Endothelial cell of umbilical vein (primary cell): Measurements from ENCODE around the gene NUP153. TPM values are rescaled to one million over a fixed set of nuclear protein-coding genes. Genes with fewer than 3 reads are reported as not detected.

Experiments used
- BruUV-seq: library from RNA; stranded (reverse); fragments of 400-500 nt; replicated peaks from 2 replicates; lab custom pipeline; 2021; lab: Mats Ljungman, UMichigan
- CTCF ChIA-PET: fragments of 300-600, 350-600 bp; sonication (Branson Sonifier 250); formaldehyde crosslinking; loops from one replicate; lab custom pipeline; 2021; ENCODE audit warnings: antibody characterized with exemption, inconsistent platforms; lab: Charles Lee
- POLR2A ChIA-PET: fragments of 300-600, 350-600 bp; sonication (Branson Sonifier 250); formaldehyde crosslinking; loops from one replicate; lab custom pipeline; 2021; ENCODE audit warnings: antibody characterized with exemption, inconsistent platforms; lab: Charles Lee
- DNase-seq: peaks from one replicate; pipeline ENCODE4 v3.0.0-alpha.2; 2011; ENCODE audit warnings: low read depth, low spot score
- FAIRE-seq: peaks from 2 replicates; lab custom pipeline; 2011; peaks lifted over from hg19 to GRCh38; lab: Jason Lieb, UNC
- H2AFZ ChIP-seq: 2 replicates; pipeline ENCODE4 v1.6.0; 2012; ENCODE audit warnings: low read depth, low read length, control low read depth, inconsistent platforms
- H3K27ac ChIP-seq: 2 replicates; pipeline ENCODE4 v1.5.1; 2011; ENCODE audit warnings: low read depth, mild to moderate bottlenecking, control low read depth, low read length, moderate library complexity; ENCODE audit not compliant: insufficient read depth
- H3K27me3 ChIP-seq, 2 experiments: 2 replicates each; pipeline versions ENCODE4 v1.6.0 to v1.6.1; 2011; ENCODE audit warnings: low read length in 2 of 2, mixed read lengths in 1 of 2; ENCODE audit not compliant: control insufficient read depth in 2 of 2, insufficient read depth in 2 of 2
- H3K36me3 ChIP-seq, 2 experiments: 2 replicates in 1 of 2; 3 replicates in 1 of 2; pipeline ENCODE4 v1.5.1; 2011; ENCODE audit warnings: low read length in 2 of 2, mild to moderate bottlenecking in 1 of 2, moderate library complexity in 1 of 2; ENCODE audit not compliant: control insufficient read depth in 2 of 2, insufficient read depth in 2 of 2; ENCODE audit errors: extremely low read depth in 1 of 2
- H3K4me1 ChIP-seq: 3 replicates; pipeline ENCODE4 v1.5.1; 2011; ENCODE audit warnings: mild to moderate bottlenecking, low read length; ENCODE audit not compliant: control insufficient read depth, insufficient read depth; ENCODE audit errors: extremely low read depth
- H3K4me2 ChIP-seq: 2 replicates; pipeline ENCODE4 v1.6.1; 2011; ENCODE audit warnings: low read length, control low read depth, mixed read lengths; ENCODE audit not compliant: insufficient read depth
- H3K4me3 ChIP-seq, 3 experiments: fragments of 200-600 bp in 1 of 3; sonication (generic), shearing (Covaris generic) in 1 of 3; replicated peaks in 1 of 3; 2 replicates each; pipeline ENCODE4 v1.5.1; 2011 to 2016; ENCODE audit warnings: control low read depth in 3 of 3, low read length in 3 of 3, mild to moderate bottlenecking in 2 of 3, inconsistent platforms in 1 of 3, low read depth in 1 of 3, moderate library complexity in 1 of 3; ENCODE audit not compliant: insufficient read depth in 1 of 3
- H3K79me2 ChIP-seq: 2 replicates; pipeline ENCODE4 v1.6.0; 2012; ENCODE audit warnings: low read length, inconsistent platforms; ENCODE audit not compliant: control insufficient read depth, insufficient read depth
- H3K9ac ChIP-seq: replicated peaks from 2 replicates; pipeline ENCODE3; 2011; ENCODE audit warnings: low read length, control low read depth; ENCODE audit not compliant: insufficient read depth; ENCODE audit errors: extremely low read depth
- H3K9me1 ChIP-seq: replicated peaks from 3 replicates; pipeline ENCODE4 v1.6.0; 2011; ENCODE audit warnings: mild to moderate bottlenecking, low read length; ENCODE audit not compliant: control insufficient read depth, insufficient read depth; ENCODE audit errors: extremely low read depth
- H3K9me3 ChIP-seq: replicated peaks from 2 replicates; pipeline ENCODE4 v1.5.1; 2012; ENCODE audit warnings: low read length, inconsistent platforms; ENCODE audit not compliant: control insufficient read depth, insufficient read depth
- H4K20me1 ChIP-seq: replicated peaks from 2 replicates; pipeline ENCODE3; 2011; ENCODE audit warnings: mild to moderate bottlenecking, low read length; ENCODE audit not compliant: control insufficient read depth, insufficient read depth; ENCODE audit errors: extremely low read depth
- EZH2 ChIP-seq: IDR thresholded peaks from 2 replicates; pipeline ENCODE4 v1.6.1; 2012; ENCODE audit warnings: borderline replicate concordance, low read depth, mild to moderate bottlenecking, moderate library complexity, low read length, inconsistent platforms; ENCODE audit not compliant: severe bottlenecking
- FOS ChIP-seq: IDR thresholded peaks from 2 replicates; pipeline ENCODE4 v1.6.1; 2011; ENCODE audit warnings: mild to moderate bottlenecking, low read length, moderate library complexity, borderline replicate concordance; ENCODE audit not compliant: insufficient read depth
- GATA2 ChIP-seq: IDR thresholded peaks from 2 replicates; pipeline ENCODE4 v1.7.0; 2011; ENCODE audit warnings: low read depth, mild to moderate bottlenecking, moderate library complexity, mixed read lengths, low read length; ENCODE audit not compliant: insufficient read length, insufficient read depth
- JUN ChIP-seq: IDR thresholded peaks from 2 replicates; pipeline ENCODE4 v1.6.1; 2011; ENCODE audit warnings: borderline replicate concordance, low read depth; ENCODE audit not compliant: insufficient read length, insufficient read depth
- MYC ChIP-seq: IDR thresholded peaks from one replicate; pipeline ENCODE4 v1.6.1; 2011; ENCODE audit warnings: mild to moderate bottlenecking, low read depth, low read length
- POLR2A ChIP-seq: IDR thresholded peaks from 2 replicates; pipeline ENCODE4 v1.6.1; 2012; ENCODE audit warnings: low read depth, mild to moderate bottlenecking, control low read depth, low read length
- POLR2AphosphoS5 ChIP-seq: IDR thresholded peaks from 2 replicates; pipeline ENCODE4 v1.6.1; 2012; ENCODE audit warnings: low read depth, mild to moderate bottlenecking, control low read depth, low read length, moderate library complexity; ENCODE audit not compliant: insufficient read depth
- dilution Hi-C: fragments of 300-500 bp; cut with MboI; formaldehyde crosslinking; loops from one replicate; pipeline ENCODE4 v1.15.0; 2019; ENCODE audit warnings: low sequenced_read_pairs; ENCODE audit not compliant: extremely low pct_ligation_motif_present
- intact Hi-C: fragments of 100-400 bp; cut with micrococcal nuclease; formaldehyde crosslinking; loops from one replicate; pipeline ENCODE4 v1.10.0; 2022
- polyA plus RNA-seq, 4 experiments: library from polyadenylated mRNA; depleted of rRNA in 3 of 4; stranded (reverse) in 3 of 4; unstranded in 1 of 4; fragments of >200 nt; gene quantifications; 2 replicates each; pipeline versions ENCODE4 v1.2.1 to v1.2.3, GENCODE V29; 2011 to 2012; ENCODE audit warnings: missing spikeins in 1 of 4
- total RNA-seq: library from RNA; stranded (reverse); gene quantifications from 2 replicates; pipeline ENCODE4 v1.2.3, GENCODE V29; 2021
- TF ChIP-seq, protein P1 (sequence below), 2 donors: IDR thresholded peaks; 1 replicate in 1 of 2; 2 replicates in 1 of 2; pipeline ENCODE4 v1.5.1; 2011; ENCODE audit warnings: low read length in 2 of 2, mild to moderate bottlenecking in 2 of 2, moderate library complexity in 2 of 2, control low read depth in 1 of 2, inconsistent platforms in 1 of 2, low read depth in 1 of 2; ENCODE audit not compliant: insufficient read depth in 1 of 2; ENCODE audit errors: extremely low read depth in 1 of 2
- TF ChIP-seq, protein P2 (sequence below): IDR thresholded peaks from 2 replicates; pipeline ENCODE4 v1.6.1; 2011; ENCODE audit not compliant: insufficient read depth, insufficient read length

The NUP153 gene
- total and polyA plus RNA-seq, 2 donors (not counting 3 experiments of a cell fraction or from before 2014, with no cell fraction given) = 22.0 to 51.0 TPM

DNA sequence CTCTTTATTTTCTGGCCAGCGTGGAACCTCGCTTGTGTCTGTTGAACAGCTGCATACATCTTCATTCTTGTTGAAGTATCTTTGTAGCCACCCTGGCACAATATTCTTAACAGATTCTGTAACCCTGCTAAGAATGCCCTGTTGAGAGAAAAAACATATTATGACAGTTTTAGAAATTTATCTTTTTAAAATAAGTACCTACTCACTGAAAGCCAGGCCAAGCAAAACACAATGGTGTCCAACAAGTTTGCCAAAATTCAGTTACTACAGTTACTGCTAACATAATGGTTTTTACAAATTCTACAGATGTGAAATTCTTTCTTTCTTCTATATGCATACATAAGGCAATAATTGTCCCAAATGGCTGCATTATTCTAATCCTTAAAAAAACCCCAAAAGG is 18.2 kb downstream of the NUP153 start:
- no peaks in the 10 kb centered on the region for H3K9me1 ChIP-seq
- no peaks in the 10 kb centered on the region for H3K27me3 ChIP-seq
- no peaks in the 10 kb centered on the region for H3K9me3 ChIP-seq
- no peak for FAIRE-seq
- no peak for DNase-seq
- dilution Hi-C loops (no loop called here), intact Hi-C loops (no loop called here)
- peaks cover 94% of the 10 kb centered on the region for H3K79me2 ChIP-seq
- ChIA-PET POLR2A (no interaction called here), CTCF (interaction anchor here (1.2 to 1.8 kb wide), 2 partner anchors 15 to 115 kb away, joined by 4 read pairs; no protein-coding TSS in a partner anchor)
- peaks cover 1 to 10% of the 10 kb centered on the region in 2 experiments for H3K36me3 ChIP-seq
- H3K4me3 ChIP-seq = no peak overlapping the region
- H3K27ac ChIP-seq = no peak overlapping the region
- H3K9ac ChIP-seq = no peak overlapping the region
- peaks cover 7% of the 10 kb centered on the region for H4K20me1 ChIP-seq
- TF ChIP-seq POLR2A (no peak), POLR2AphosphoS5 (no peak), GATA2 (no peak), JUN (no peak), FOS (no peak), MYC (no peak), EZH2 (no peak)
- TF ChIP-seq, protein P1, sequence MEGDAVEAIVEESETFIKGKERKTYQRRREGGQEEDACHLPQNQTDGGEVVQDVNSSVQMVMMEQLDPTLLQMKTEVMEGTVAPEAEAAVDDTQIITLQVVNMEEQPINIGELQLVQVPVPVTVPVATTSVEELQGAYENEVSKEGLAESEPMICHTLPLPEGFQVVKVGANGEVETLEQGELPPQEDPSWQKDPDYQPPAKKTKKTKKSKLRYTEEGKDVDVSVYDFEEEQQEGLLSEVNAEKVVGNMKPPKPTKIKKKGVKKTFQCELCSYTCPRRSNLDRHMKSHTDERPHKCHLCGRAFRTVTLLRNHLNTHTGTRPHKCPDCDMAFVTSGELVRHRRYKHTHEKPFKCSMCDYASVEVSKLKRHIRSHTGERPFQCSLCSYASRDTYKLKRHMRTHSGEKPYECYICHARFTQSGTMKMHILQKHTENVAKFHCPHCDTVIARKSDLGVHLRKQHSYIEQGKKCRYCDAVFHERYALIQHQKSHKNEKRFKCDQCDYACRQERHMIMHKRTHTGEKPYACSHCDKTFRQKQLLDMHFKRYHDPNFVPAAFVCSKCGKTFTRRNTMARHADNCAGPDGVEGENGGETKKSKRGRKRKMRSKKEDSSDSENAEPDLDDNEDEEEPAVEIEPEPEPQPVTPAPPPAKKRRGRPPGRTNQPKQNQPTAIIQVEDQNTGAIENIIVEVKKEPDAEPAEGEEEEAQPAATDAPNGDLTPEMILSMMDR (IDR thresholded peaks at IDR 0.05; ENCODE audit: extremely low read depth in 1 of 2, insufficient read depth in 1 of 2, low read depth in 1 of 2, low read length in 2 of 2) = no peak
- TF ChIP-seq, protein P2, sequence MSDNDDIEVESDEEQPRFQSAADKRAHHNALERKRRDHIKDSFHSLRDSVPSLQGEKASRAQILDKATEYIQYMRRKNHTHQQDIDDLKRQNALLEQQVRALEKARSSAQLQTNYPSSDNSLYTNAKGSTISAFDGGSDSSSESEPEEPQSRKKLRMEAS = no peak
- BruUV-seq = no TSS peak
- H2AFZ ChIP-seq = no peak overlapping the region
- no peak overlapping the region for H3K4me2 ChIP-seq
- H3K4me1 ChIP-seq = peaks cover 6% of the 10 kb centered on the region
